Sigmoid colon (tissue), 4 donors: ENCODE results near the gene PPFIA4.

Source experiments
- CTCF ChIP-seq, 4 experiments: fragments of 450-650 bp in 3 of 4; fragments of 200-600 bp in 1 of 4; IDR thresholded peaks; one replicate each; pipeline ENCODE4 v1.5.1; 2016 to 2019; ENCODE audit warnings: antibody characterized with exemption in 4 of 4, mild to moderate bottlenecking in 3 of 4, moderate library complexity in 2 of 4
- EP300 ChIP-seq, 4 donors: sonication (generic); formaldehyde crosslinking; IDR thresholded peaks; one replicate each; pipeline ENCODE4 v1.6.1; 2017; ENCODE audit warnings: antibody characterized with exemption in 4 of 4
- POLR2A ChIP-seq, 2 donors: fragments of 450-650 bp; IDR thresholded peaks; one replicate each; pipeline ENCODE4 v1.6.1; 2016; ENCODE audit warnings: antibody characterized with exemption in 2 of 2, mild to moderate bottlenecking in 2 of 2, moderate library complexity in 2 of 2
- POLR2AphosphoS5 ChIP-seq, 4 donors: sonication (generic); formaldehyde crosslinking; IDR thresholded peaks; one replicate each; pipeline ENCODE4 v1.6.1; 2017; ENCODE audit warnings: antibody characterized with exemption in 4 of 4

- no peak for TF ChIP-seq POLR2A (IDR thresholded peaks at IDR 0.05)
- TF ChIP-seq CTCF (IDR thresholded peaks at IDR 0.05), result no peak
- TF ChIP-seq EP300 (IDR thresholded peaks at IDR 0.05), result no peak
- TF ChIP-seq POLR2AphosphoS5 (IDR thresholded peaks at IDR 0.05), result no peak
These were observed 44.4 kb upstream of the PPFIA4 start for GRCh38 chr1:202981939-202982338.
